Measurements from ENCODE around the gene SLC7A7. TPM values are rescaled to one million over a fixed set of nuclear protein-coding genes. Genes with fewer than 3 reads are reported as not detected.
A peak's percentile ranks its signal among the peaks of the same experiment; 100 is the strongest.
"Not testable (repeated sequence)": the region's sequence is repeated elsewhere in the genome, so short reads cannot be mapped to it uniquely, and the experiment has no call there.

The SLC7A7 gene
- total RNA-seq, 1 experiment from 2014 or later, result 443 TPM

DNA sequence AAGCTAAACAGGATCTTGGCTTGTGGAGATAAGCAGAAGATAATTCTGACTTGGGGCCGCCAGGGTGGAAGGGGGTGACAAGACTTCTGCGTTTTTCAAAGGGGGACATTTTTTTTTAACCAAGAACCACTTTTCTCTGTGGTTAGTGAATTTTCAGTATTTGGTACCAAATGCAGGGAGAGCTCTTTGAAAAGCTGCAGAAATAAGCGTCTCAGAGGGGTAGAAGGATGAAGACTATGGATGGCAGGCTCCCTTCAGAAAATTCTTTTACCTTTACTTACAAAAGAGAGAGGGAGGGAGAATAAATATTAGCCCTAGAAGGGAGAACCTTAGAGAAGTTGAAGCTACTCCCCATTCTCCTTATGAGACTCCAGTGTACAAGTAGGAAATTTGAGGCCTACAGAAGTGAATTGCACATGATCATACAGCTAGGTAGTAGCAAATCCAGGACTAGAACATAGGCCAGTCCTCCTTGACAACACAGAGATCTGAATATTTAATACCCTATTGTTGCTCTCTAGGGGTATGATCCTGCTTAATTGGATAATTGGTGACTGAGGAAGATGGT, 15.3 kb upstream of the SLC7A7 start:
- Mint-ChIP-seq H3K9me3 (ENCODE audit: unreplicated experiment) (no peaks in the 10 kb centered on the region), H3K27ac (ENCODE audit: unreplicated experiment) (peak overlapping the region; percentile 98), H3K36me3 (ENCODE audit: insufficient read depth, unreplicated experiment) (peaks cover 54% of the 10 kb centered on the region), H3K4me3 (ENCODE audit: unreplicated experiment) (peak overlapping the region; percentile 92), H3K4me1 (ENCODE audit: low read depth, unreplicated experiment) (peaks cover 18% of the 10 kb centered on the region), H3K27me3 (ENCODE audit: insufficient read depth, unreplicated experiment) (no peaks in the 10 kb centered on the region)
- Histone ChIP-seq H3K9me3 (no peaks in the 10 kb centered on the region), H3K4me1 (peaks cover 5% of the 10 kb centered on the region), H3K27me3 (replicated peaks; ENCODE audit: control insufficient read depth, insufficient read depth, low read length) (no peaks in the 10 kb centered on the region), H3K36me3 (ENCODE audit: control insufficient read depth, insufficient read depth, low read length) (peaks cover 2% of the 10 kb centered on the region; the same call in 1 of the 2 replicates), H3K4me3 (ENCODE audit: low read depth, low read length) (peak overlapping the region; percentile 84)
- CTCF ChIA-PET, result interaction anchor here (0.8 to 1.3 kb wide), 3 partner anchors 9 to 24 kb away, joined by 3 to 5 read pairs (median 3); no protein-coding TSS in a partner anchor
- TF ChIP-seq, protein P1, sequence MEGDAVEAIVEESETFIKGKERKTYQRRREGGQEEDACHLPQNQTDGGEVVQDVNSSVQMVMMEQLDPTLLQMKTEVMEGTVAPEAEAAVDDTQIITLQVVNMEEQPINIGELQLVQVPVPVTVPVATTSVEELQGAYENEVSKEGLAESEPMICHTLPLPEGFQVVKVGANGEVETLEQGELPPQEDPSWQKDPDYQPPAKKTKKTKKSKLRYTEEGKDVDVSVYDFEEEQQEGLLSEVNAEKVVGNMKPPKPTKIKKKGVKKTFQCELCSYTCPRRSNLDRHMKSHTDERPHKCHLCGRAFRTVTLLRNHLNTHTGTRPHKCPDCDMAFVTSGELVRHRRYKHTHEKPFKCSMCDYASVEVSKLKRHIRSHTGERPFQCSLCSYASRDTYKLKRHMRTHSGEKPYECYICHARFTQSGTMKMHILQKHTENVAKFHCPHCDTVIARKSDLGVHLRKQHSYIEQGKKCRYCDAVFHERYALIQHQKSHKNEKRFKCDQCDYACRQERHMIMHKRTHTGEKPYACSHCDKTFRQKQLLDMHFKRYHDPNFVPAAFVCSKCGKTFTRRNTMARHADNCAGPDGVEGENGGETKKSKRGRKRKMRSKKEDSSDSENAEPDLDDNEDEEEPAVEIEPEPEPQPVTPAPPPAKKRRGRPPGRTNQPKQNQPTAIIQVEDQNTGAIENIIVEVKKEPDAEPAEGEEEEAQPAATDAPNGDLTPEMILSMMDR (IDR thresholded peaks at IDR 0.05; ENCODE audit: insufficient read depth in 1 of 2, low read depth in 1 of 2, low read length in 1 of 2, severe bottlenecking in 1 of 2, unreplicated experiment in 1 of 2), result no peak
- POLR2A ChIA-PET, result interaction anchor here (0.6 to 1.5 kb wide), 4 partner anchors 9 to 217 kb away, joined by 3 to 4 read pairs (median 3); partner anchors contain the start of gene SLC7A7
- intact Hi-C loops (cut with micrococcal nuclease; ENCODE audit: unreplicated experiment), result no loop called here
- no peak for DNase-seq
- TSS peak; percentile 62 for BruUV-seq (replicated peaks)

DNA sequence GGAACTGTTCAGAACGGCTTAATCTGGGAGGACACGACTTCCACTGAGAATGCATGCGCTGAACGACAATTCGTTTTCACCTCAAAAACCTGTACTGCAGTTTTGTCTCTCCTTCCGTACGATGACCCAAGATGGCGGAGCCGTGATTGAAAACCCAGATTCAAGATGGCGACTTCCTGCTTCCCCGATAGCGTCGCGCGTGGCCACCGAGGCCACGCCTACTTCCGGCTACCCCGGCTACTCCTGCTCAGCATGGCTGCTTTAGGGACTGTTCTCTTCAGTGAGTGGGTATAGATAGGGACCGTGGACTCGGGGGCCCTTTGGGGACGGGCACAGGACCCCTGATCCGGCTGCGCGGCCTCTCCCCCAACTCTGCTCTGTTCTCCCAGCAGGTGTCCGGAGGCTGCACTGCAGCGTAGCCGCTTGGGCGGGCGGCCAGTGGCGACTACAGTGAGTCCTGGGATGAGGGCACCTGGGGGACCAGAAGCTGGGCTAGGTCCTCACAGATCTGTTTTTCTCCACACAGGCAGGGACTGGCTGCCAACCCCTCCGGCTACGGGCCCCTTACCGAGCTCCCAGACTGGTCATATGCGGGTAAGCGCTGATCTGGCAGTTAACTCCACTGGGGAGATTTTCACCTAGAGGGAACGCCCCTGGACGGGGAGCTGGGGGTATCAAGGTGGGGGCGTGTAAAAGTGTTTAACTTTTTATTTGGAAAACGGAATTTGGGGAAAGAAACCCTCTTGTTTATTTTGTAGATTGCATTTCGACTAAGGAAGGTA, 14.6 kb upstream of the SLC7A7 start, which contains the start of gene MRPL52:
Gene MRPL52, plus strand, starts transcription at position 227 of the 782 bp plus-strand sequence. Its CDS starts 26 bp downstream, at position 253.
- Mint-ChIP-seq H3K36me3 (ENCODE audit: insufficient read depth, unreplicated experiment) (peaks cover 51% of the 10 kb centered on the region), H3K9me3 (ENCODE audit: unreplicated experiment) (no peaks in the 10 kb centered on the region), H3K4me1 (ENCODE audit: low read depth, unreplicated experiment) (peaks cover 16% of the 10 kb centered on the region), H3K27ac (ENCODE audit: unreplicated experiment) (peak within 1 kb of the TSS; percentile 98), H3K27me3 (ENCODE audit: insufficient read depth, unreplicated experiment) (no peaks in the 10 kb centered on the region), H3K4me3 (ENCODE audit: unreplicated experiment) (peak within 1 kb of the TSS; percentile 92)
- POLR2A ChIA-PET, result interaction anchor here (0.6 to 1.5 kb wide), 4 partner anchors 8 to 217 kb away, joined by 3 to 4 read pairs (median 3); partner anchors contain the start of gene SLC7A7
- CTCF ChIA-PET, result interaction anchor here (0.8 to 1.3 kb wide), 4 partner anchors 9 to 25 kb away, joined by 3 to 5 read pairs (median 4); no protein-coding TSS in a partner anchor
- Histone ChIP-seq H3K4me1 (peaks cover 7% of the 10 kb centered on the region), H3K4me3 (ENCODE audit: low read depth, low read length) (peak within 1 kb of the TSS; percentile 84), H3K9me3 (no peaks in the 10 kb centered on the region), H3K36me3 (ENCODE audit: control insufficient read depth, insufficient read depth, low read length) (peaks cover 2% of the 10 kb centered on the region; the same call in 1 of the 2 replicates), H3K27me3 (replicated peaks; ENCODE audit: control insufficient read depth, insufficient read depth, low read length) (no peaks in the 10 kb centered on the region)
- BruUV-seq (replicated peaks), result no TSS peak
- intact Hi-C loops (cut with micrococcal nuclease; ENCODE audit: unreplicated experiment), result no loop called here
- DNase-seq, result peak; percentile 85 to 89
- TF ChIP-seq, protein P1 (IDR thresholded peaks at IDR 0.05; ENCODE audit: insufficient read depth in 1 of 2, low read depth in 1 of 2, low read length in 1 of 2, severe bottlenecking in 1 of 2, unreplicated experiment in 1 of 2), result no peak

DNA sequence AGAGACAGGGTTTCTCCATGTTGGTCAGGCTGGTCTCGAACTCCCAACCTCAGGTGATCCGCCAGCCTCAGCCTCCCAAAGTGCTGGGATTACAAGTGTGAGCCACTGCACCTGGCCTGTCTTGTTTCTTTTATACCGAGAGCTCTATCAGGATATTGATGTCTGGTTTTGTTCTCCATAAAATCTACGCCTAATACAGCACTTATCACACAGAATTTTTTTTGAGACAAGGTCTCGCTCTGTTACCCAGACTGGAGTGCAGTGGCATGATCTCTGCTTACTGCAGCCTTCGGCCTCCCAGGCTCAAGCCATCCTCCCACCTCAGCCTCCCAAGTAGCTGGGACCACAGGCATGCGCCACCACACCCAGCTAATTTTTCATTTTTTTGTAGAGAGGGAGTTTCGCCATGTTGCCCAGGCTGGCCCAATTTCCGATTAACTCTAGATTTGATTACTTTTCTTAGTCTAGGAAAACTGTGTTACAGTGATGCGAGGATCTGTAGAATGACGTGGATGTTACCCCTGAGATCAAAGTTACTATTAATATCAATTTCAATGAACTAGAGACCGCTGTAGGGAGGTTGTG, 13.9 kb upstream of the SLC7A7 start:
- DNase-seq; intact Hi-C loops (cut with micrococcal nuclease; ENCODE audit: unreplicated experiment); H3K27me3 ChIP-seq (replicated peaks; ENCODE audit: control insufficient read depth, insufficient read depth, low read length); H3K9me3 ChIP-seq; H3K9me3 Mint-ChIP-seq (ENCODE audit: unreplicated experiment); H3K27me3 Mint-ChIP-seq (ENCODE audit: insufficient read depth, unreplicated experiment); H3K36me3 ChIP-seq (ENCODE audit: control insufficient read depth, insufficient read depth, low read length); POLR2A ChIA-PET: not testable (repeated sequence)
- H3K4me1 Mint-ChIP-seq (ENCODE audit: low read depth, unreplicated experiment), result peaks cover 16% of the 10 kb centered on the region
- TSS peak; percentile 88 for BruUV-seq (replicated peaks)
- peak overlapping the region; percentile 98 for H3K27ac Mint-ChIP-seq (ENCODE audit: unreplicated experiment)
- peak overlapping the region; percentile 92 for H3K4me3 Mint-ChIP-seq (ENCODE audit: unreplicated experiment)
- peaks cover 14% of the 10 kb centered on the region for H3K4me1 ChIP-seq
- CTCF ChIA-PET, result interaction anchor here (1.3 kb wide), 1 partner anchor 10 kb away, joined by 4 read pairs; no protein-coding TSS in a partner anchor
- peak overlapping the region; percentile 84 for H3K4me3 ChIP-seq (ENCODE audit: low read depth, low read length)
- H3K36me3 Mint-ChIP-seq (ENCODE audit: insufficient read depth, unreplicated experiment), result peaks cover 46% of the 10 kb centered on the region

Data from Caco-2 (cell line).